AG10803 (cell line): Measurements from ENCODE around the gene PPM1D.
"Not testable (repeated sequence)": the region's sequence is repeated elsewhere in the genome, so short reads cannot be mapped to it uniquely, and the experiment has no call there.

Experiments
- DNase-seq: peaks from one replicate; pipeline ENCODE4 v3.0.0; 2010; ENCODE audit warnings: low read depth
- H3K4me3 ChIP-seq: 2 replicates; pipeline ENCODE4 v1.5.1; 2011; ENCODE audit warnings: mild to moderate bottlenecking, low read length, control low read depth
- CTCF ChIP-seq: conservative IDR thresholded peaks from 2 replicates; pipeline ENCODE4 v1.5.1; 2011; ENCODE audit warnings: mild to moderate bottlenecking, low read length, control low read depth, inconsistent platforms

PPM1D gene

GRCh38 chr17:60602385-60602742 is 2.4 kb downstream of the PPM1D start:
- TF ChIP-seq CTCF = no peak
- peak; percentile 14 for DNase-seq
- peak overlapping the region; percentile 72 for H3K4me3 ChIP-seq

- peak overlapping the region; percentile 72 for H3K4me3 ChIP-seq
- no peak for DNase-seq
- TF ChIP-seq CTCF = no peak
Measured at GRCh38 chr17:60602871-60603270, 2.9 kb downstream of the PPM1D start.

- not testable (repeated sequence) for DNase-seq, H3K4me3 ChIP-seq
Measured at GRCh38 chr17:60603477-60603876, 3.5 kb downstream of the PPM1D start.

GRCh38 chr17:60604686-60605334 is 4.8 kb downstream of the PPM1D start:
- no peak for TF ChIP-seq CTCF
- peak; percentile 86 for DNase-seq
- no peak overlapping the region for H3K4me3 ChIP-seq

GRCh38 chr17:60606036-60606435 is 6.0 kb downstream of the PPM1D start:
- TF ChIP-seq CTCF = no peak
- no peak for DNase-seq
- no peak overlapping the region for H3K4me3 ChIP-seq

GRCh38 chr17:60610473-60610872 is 10.5 kb downstream of the PPM1D start:
- no peak overlapping the region for H3K4me3 ChIP-seq
- DNase-seq = no peak
- TF ChIP-seq CTCF = no peak

- H3K4me3 ChIP-seq, DNase-seq: not testable (repeated sequence)
Measured at GRCh38 chr17:60611321-60611720, 11.3 kb downstream of the PPM1D start.

- H3K4me3 ChIP-seq = no peak overlapping the region
- no peak for DNase-seq
- TF ChIP-seq CTCF = no peak
Measured at GRCh38 chr17:60613325-60613724, 13.3 kb downstream of the PPM1D start.

- not testable (repeated sequence) for DNase-seq, H3K4me3 ChIP-seq
Measured at GRCh38 chr17:60613796-60614195, 13.8 kb downstream of the PPM1D start.

- not testable (repeated sequence) for H3K4me3 ChIP-seq, DNase-seq
Measured at GRCh38 chr17:60614247-60614646, 14.3 kb downstream of the PPM1D start.
